ENCODE measurements around the gene FBXW7.
"Not testable (repeated sequence)": the region's sequence is repeated elsewhere in the genome, so short reads cannot be mapped to it uniquely, and the experiment has no call there.

The FBXW7 gene

DNA sequence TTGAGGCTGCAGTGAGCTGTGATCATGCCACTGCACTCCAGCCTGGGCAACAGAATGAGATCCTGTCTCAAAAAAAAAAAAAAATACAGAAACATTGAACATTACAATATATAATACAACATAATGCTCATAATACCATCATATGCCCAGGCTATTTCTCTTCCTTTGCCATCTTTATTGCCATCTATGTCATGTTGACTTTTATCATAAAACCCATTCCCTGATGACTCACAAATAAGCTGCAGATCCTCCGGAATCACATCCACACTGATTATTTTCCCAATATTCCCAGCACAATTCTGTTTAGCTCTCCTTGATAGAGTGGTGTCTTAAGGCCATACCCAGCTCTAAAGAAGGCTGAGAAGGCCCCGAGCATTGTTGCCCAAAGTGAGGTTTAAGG is 9.2 kb upstream of the FBXW7 start:
- no peak for DNase-seq (ENCODE audit: low read depth in 2 of 2)

DNA sequence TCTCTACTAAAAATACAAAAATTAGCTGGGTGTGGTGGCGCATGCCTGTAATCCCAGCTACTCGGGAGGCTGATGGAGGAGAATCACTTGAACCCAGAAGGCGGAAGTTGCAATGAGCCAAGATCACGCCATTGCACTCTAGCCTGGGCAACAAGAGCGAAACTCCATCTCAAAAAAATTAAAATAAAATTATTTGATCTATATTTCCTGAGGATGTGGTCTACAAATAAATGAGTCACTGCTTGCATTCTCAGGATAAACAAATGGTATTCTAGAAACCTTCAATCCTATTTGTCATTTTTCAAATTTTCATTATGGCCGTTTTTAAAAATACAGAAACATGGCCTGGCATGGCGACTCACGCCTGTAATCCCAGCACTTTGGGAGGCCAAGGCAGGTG is 8.6 kb upstream of the FBXW7 start:
- DNase-seq (ENCODE audit: low read depth in 2 of 2) = not testable (repeated sequence)

DNA sequence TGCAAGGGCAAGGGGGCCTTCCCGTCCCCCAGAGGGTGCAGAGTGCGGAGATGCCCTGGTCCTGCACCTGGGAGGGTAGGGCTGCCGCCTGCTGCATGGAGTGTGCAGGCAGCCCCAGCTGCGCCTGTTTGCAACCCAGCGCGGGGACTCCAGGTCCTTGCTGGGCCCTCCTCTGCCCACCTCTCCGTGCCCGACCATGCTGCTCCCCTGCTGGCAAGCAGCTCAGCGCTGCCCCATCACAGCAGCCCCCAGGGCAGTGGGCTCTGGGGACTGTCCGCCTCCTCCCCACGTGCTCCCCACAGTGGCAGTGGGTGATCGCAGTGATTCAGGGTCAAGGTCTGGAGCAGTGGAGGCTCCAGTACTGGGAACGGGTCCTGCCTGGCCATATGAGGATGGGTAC is 5.0 kb upstream of the FBXW7 start:
- no peak for DNase-seq (ENCODE audit: low read depth in 2 of 2)

DNA sequence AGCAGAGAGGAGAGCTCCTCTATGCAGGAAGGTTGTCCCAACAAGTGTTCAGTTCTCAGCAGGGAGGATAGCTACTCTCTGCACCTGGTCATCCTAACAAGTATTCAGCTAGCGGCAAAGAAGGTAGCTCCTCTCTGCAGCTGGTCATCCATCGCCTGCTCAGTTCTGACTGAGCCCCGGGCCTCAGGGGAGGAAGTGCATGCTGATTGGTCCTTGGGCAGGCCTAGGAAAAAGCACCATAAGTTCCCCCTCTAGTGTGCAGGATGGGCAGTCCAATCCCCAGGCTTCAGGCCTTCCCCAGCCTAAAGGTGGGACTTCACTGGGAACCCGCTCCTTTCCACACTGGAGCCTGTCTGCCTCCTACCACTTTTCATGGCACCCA is 4.4 kb upstream of the FBXW7 start:
- no peak for DNase-seq (ENCODE audit: low read depth in 2 of 2)

DNA sequence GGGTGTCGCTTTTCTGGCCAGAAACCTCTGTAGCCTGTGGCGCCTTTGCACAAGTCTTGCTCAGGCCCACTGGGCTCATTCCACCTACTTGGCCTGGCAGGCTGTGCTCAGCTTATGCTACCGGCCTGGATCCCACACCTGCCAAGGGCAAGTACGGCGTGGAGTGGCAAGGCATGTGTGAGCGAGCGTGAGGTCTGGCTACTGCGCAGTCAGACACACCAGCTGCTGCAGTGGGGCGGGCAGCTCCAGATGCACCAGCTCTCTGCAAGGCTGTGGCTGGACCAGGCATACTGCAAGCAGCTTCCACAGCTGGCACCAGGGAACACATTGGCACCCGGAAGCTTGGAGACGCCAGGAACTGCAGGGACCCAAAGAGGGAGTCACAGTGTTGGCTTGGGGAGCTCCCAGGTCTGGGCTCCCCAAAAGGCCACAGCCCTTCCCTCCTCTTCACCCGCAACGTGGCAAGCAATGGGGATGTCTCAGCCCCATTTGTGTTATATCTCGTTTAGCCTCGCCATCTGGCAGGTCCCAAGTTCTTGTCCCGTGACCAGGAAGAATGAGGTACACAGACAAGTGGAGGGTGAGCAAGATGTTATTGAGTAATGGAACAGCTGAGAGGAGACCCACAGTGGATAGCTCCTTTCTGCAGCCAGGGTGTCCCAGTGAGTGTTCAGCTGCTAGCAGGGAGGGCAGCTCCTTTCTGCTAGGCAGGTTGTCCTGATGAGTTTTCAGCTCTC is 3.8 kb upstream of the FBXW7 start:
- DNase-seq (ENCODE audit: low read depth in 2 of 2) = no peak

DNA sequence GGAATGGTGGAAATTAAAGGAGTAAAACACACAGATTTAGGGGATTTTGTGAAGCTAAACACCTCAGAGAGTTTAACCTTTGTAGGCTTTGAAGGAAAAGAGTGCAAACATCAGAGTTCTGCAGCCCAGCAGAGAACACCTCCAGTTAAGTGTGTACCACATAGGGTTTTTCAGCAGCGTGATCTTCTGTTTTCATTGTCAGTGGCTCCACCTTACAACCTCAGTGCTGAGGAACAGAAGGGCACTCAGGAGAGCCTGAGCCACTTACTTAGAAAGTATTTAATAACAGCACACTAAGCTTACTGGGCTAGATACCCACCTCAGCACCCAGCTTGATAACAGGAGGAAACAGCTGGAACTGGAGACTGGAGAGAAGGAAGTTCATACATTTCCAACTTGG is 2.0 kb upstream of the FBXW7 start:
- DNase-seq (ENCODE audit: low read depth in 2 of 2) = no peak

DNA sequence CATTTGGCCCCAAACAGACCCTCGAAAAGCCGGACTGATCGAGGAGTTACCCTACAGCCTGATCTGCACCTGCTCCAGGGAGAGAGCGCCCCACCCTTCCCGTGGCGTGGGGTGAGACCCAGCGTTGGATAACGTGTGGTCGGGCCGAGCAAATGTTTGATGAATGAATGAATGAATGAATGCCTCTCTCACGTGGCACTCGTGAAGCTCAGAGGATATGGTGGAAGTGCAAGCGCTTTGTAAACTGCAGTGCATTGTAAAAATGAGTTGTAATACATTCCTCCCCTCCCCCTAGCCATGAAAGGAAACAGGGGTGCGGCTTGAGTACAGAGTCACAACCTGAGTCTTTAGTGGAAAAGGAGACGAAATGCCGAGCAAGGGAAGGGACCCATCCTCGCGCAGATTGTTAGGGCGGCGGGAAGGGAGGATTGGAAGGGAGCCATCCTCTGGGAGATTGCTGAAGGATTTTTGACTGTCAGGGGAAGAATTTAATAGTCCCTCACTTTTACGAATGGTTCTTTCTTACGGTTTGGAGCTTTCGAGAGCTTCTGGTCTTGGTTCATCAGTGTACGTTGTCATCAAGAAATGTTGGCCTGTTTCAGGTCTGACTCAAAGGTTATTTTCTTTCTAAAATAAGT is 772 bp upstream of the FBXW7 start:
- DNase-seq (ENCODE audit: low read depth in 2 of 2) = peak in 1 of 2 donors; percentile 34

DNA sequence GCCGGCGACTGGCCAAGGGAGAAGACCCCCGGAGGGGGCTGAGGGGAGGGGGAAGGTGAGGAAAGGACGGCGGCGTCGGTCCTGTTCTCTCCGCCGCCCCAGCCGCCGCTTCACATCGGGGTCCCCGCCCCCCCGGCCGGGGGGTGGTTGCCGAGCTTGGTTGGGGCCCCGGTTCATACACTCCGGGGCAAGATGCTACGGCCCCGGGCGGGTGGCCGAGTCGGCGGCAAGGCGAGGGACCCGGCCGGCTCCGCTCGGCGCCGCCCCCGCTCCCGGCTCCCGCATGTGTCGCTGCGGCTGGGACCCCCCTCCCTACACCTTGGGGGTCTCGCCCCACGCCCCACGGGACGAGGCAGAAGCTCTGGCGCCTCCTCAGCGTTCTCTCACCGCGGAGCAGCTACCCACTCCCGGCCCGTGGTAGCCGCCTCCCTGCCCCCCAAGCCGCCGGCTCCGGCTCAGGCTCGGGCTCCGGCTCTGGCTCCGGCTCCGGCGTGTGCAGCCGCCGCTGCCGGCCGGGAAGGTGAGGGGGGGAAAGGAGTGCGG is 461 bp downstream of the FBXW7 start:
- DNase-seq (ENCODE audit: low read depth in 2 of 2) = no peak

DNA sequence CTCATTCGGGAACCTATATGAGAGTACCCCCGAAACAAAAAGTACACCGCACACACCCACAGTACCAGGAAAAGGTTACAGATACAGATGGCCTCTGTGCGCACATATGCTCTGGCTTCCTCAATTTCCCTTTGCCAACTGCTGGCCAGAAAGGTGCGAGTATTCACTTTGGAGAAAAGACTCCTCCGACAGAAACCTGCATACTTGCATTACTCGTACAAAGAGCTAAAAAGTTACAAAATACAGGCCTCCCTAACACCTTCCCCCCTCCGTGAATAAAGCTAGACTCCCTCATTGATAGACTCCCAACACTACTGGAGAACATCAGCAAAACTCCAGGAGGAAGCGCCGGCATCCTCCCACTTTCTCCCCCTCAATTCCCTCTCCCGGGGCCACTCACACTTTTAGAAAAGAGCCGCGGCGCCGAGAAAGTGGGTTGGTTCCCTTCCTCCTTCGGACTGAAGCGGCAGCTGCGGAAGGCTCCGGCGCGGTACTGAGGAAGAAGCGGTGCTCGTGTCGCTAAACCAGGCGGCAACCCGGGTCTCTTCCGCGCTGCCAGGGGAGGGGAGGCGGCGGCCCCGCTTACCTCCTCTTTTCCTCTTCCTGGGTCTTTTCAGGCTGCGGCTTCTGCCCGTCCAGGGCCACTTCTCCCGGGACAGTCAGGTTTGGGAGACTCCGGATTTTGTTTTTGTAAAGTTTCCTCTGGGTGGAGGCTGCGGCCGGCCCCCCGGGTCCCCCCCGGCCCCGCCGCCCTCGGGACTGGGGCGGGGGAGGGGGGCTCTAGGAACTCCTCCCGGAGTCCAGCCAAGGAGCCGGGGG is 1.1 kb downstream of the FBXW7 start:
- peak in 1 of 2 donors; percentile 21 for DNase-seq (ENCODE audit: low read depth in 2 of 2)

DNA sequence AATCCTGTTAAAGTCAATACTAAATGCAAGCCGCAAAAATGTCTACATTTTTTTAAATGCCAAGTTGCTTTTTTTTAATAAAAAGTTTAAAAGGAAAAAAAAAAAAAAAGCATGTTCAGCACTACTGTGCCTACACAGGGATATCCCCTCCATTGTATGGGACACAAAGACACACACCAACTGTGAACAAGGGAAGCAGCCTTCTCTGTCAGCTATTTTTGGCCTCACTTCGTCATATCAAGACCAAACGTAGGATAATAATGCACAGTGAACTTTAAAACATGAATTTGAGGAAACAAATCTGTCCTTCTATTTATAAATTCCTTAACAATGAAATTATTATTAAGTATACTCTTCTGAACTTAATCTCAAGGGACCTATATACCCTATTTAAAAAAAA is 4.4 kb downstream of the FBXW7 start:
- no peak for DNase-seq (ENCODE audit: low read depth in 2 of 2)

DNA sequence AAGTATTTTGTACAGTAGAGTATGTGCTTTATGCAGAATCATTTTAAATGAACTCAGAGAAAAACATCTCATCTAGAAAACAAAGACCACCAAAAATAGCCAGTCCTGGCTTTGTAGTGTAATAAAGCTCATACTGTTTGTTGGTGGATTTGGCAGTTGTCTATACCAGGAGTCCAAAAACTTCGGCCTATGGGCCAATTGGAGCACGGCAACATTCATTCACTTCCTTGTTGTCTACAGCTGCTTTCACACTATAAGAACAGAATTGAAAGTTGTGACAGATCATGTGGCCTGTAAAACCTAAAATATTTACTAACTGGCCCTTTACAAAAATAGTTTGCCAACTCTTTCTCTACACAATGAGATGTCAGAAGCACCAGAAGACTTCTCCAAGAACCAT is 5.3 kb downstream of the FBXW7 start:
- DNase-seq (ENCODE audit: low read depth in 2 of 2) = no peak

DNA sequence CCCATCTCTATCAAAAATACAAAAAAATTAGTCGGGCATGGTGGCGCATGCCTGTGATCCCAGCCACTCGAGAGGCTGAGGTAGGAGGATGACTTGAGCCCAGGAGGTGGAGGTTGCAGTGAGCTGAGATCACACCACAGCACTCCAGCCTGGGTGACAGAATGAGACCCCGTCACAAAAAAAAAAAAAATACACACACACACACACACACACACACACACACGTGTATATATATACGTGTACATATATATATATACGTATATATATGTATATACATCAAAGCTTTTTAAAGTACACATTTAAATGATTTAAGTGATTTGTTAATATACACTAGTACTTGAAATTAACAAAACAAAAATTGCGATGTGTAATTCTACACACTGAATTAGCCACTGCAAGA is 6.0 kb downstream of the FBXW7 start:
- DNase-seq (ENCODE audit: low read depth in 2 of 2) = no peak

DNA sequence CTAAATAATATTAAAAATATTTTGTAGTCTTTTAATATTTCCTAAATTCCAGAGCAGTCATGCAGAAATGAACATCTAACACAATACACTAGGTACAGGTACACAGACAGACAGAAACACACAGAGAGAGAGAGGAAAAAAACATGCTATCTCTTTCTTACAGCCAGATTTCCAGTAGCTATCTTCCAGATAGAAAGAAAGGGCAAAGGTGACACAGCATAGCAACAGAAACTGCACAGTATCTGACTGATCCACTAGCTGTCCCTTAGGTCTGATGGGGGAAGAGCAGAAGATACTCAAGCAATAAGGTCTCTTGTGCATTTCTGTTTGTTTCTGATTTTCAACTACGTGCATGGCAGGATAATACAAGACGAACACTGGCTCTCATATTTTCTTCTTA is 7.8 kb downstream of the FBXW7 start:
- DNase-seq (ENCODE audit: low read depth in 2 of 2) = no peak

DNA sequence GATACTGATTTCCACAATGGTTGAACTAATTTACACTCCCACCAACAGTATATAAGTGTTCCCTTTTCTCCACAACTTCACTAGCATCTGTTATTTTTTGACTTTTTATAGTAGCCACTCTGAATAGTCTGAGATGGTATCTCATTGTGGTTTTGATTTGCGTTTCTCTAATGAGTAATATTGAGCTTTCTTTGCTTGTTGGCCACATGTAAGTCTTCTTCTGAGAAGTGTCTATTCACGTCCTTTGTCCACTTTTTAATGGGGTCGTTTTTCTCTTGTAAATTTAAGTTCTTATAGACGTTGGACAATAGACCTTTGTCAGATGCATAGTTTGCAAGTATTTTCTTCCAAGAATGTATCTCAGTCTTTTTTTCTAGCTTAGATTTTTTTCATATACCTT is 10.0 kb downstream of the FBXW7 start:
- no peak for DNase-seq (ENCODE audit: low read depth in 2 of 2)

DNA sequence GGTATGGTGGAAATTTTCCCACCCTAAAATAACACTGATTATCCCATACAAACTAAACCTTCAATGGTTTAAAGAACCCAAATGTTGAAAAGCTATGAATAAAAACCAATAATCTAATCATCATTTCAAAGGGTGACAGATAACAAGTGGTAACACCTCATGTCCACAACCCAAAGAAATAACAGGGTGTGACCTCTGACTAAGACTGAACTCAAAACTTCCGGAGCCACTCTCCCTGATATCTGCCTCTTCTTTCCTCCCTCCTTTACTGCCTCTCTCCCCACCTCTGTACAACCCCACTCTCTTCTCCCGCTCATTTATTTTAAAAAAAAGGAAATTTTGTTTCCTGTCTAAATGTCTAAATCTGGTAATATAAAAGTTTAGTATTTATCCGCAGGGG is 11.5 kb downstream of the FBXW7 start:
- DNase-seq (ENCODE audit: low read depth in 2 of 2) = no peak

DNA sequence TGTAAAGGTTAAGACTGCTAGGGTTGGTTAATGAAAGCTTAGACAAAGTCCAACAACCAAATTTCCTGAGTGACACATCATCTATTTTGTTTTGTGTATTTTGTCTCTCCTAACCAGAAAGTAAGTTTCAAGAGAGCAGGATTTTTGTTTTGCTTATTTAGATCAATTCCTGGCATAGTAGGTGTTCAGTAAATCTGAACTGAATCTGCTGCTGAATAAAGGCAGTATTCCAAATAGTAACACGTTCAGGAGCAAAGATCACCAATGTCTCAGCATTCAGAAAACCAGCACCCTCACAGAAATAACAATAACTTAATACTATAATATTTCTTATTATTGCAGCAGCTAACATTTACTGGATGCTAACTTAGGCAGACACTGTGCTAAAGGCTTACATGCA is 12.2 kb downstream of the FBXW7 start:
- no peak for DNase-seq (ENCODE audit: low read depth in 2 of 2)

DNA sequence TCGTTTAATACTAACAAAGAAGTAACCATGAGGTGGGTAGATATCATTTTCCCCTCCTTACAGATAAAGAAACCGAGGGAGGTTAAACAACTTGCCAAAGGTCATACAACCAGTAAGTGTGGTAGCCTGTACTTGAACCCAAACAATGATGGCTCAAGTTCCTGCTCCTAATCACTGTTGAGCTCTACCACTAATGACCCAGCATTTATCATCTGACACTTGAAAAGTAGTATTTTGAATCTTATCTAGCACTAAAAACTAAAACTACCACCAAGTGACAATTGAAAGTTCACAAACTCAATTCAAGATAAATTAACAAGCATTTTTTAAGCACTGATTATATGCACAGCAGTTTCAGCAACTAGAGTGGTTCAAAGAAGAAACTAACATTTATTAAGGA is 13.1 kb downstream of the FBXW7 start:
- DNase-seq (ENCODE audit: low read depth in 2 of 2) = no peak

DNA sequence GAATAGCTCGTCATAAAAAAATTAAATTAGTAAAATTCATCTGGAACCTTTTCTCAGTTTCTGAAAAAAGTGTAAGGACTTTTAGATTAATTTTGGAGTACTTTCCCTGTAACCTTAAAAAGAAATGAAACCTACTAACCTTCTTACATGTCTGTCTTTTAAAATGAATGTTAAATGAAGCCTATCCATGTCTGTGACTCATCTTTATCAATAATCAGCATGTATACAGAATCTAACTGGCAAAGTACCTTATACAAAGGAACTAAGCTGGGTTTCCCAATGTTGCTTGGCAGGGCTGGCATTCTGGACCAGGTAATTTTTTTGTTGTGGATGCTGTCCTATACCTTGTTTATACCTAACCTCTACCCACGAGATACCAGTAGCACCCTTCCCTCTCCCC is 13.6 kb downstream of the FBXW7 start:
- no peak for DNase-seq (ENCODE audit: low read depth in 2 of 2)

DNA sequence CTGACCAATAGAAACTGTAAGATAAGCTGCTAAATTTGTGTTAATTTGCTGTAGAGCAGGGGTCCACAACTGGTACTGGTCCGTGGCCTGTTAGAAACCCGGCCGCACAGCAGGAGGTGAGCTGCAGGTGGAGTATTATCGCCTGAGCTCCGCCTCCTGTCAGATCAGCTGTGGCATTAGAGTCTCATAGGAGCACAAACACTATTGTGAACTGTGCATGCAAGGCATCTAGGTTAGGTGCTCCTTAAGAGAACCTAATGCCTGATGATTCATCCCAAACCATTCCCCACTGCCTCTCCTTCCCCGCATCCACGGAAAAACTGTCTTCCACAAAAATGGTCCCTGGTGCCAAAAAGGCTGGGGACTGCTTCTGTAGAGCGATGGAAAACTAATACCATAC is 19.7 kb downstream of the FBXW7 start:
- no peak for DNase-seq (ENCODE audit: low read depth in 2 of 2)

DNA sequence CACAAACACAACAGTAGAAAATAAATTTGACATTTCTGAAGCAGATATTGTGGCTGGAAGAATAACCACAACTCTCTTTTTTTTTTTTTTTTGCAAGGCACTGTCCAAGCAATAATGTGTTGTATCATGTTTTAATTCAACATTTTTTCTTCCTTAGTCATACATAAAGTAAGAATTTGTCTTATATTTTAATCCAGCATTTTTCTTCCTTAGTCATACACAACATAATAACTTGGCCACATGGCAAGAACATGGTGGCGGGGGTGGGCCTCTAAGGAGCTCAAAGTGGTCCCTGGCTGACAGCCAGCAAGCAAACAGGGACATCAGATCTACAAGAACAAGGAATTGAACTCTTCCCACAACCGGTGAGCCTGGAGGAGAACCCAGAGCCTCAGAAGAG is 20.2 kb downstream of the FBXW7 start:
- DNase-seq (ENCODE audit: low read depth in 2 of 2) = no peak

DNA sequence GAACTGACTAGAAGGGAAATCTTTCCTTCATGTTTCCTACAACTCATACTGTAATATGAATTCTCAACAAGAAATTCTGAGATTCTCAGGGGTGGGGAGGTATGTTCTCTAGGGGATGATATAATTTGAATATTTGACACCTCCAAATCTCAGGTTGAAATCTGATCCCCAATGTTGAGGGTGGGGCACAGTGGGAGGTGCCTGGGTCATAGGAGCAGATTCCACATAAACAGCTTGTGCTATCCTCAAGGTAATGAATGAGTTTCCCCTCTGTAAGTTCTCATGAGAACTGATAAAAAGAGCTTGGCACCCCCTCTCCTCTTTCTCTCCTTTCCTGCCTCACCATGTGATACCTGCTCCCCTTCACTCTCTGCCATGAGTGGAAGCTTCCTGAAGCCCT is 21.5 kb downstream of the FBXW7 start:
- no peak for DNase-seq (ENCODE audit: low read depth in 2 of 2)

DNA sequence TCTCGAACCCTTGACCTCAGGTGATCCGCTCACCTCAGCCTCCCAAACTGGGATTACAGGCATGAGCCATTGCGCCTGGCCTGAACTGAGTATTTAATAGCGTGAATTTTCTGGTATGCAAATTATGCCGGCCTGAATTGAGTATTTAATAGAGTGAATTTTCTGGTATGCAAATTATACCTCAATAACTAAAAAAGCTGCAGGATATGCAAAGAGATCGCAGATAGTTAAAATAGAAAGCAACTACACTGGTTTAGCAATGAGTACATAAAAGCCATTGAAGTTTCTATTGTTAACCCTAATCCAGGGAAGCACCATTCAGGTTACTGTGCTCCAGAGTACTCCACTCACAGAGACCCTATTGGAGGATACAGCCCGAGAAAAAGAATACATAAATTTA is 22.8 kb downstream of the FBXW7 start:
- no peak for DNase-seq (ENCODE audit: low read depth in 2 of 2)

DNA sequence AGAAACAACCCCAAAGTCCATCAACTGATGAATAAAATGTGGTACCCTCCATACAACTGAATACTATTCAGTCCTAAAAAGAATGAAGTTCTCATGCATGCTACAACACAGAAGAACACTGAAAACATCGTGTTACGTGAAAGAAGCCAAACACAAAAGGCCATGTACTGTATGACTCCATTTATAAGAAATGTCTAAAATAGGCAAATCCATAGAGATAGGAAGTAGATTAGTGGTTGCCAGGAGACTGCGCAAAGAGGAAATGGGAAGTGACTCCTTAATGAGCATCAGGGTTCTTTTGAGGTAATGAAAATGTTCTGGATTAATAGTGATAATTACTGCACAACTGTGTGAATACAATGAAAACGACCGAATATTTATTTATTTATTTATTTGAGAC is 23.4 kb downstream of the FBXW7 start:
- no peak for DNase-seq (ENCODE audit: low read depth in 2 of 2)
